ENCODE measurements around the gene CABLES1.
A peak's percentile ranks its signal among the peaks of the same experiment; 100 is the strongest.

The CABLES1 gene

GRCh38 chr18:23102493-23103261 is 32.6 kb upstream of the CABLES1 start:
- Histone ChIP-seq H4K12ac (ENCODE audit: low read depth, low read length) (no peak overlapping the region), H3K27ac (ENCODE audit: low read depth, low read length) (peak overlapping the region; percentile 26), H3K4me3 (ENCODE audit: low read depth, low read length) (no peak overlapping the region), H3K36me3 (ENCODE audit: control insufficient read depth in 1 of 2, insufficient read depth in 2 of 2, low read length in 2 of 2) (no peaks in the 10 kb centered on the region), H2BK120ac (ENCODE audit: insufficient read depth, low read length, poor library complexity) (peak overlapping the region; percentile 15), H4K8ac (ENCODE audit: low read depth, low read length) (no peak overlapping the region), H3K9me3 (ENCODE audit: insufficient read depth, low read depth, low read length) (no peaks in the 10 kb centered on the region), H4K91ac (ENCODE audit: low read depth, low read length) (peak overlapping the region; percentile 4), H3K4ac (ENCODE audit: low read depth, low read length) (no peak overlapping the region), H3K4me2 (ENCODE audit: low read length) (no peak overlapping the region), H2AK5ac (ENCODE audit: low read length) (no peak overlapping the region), H3K9ac (ENCODE audit: low read length) (no peak overlapping the region), H3K23ac (ENCODE audit: low read length) (no peak overlapping the region), H2BK5ac (ENCODE audit: low read depth, low read length, poor library complexity) (peak overlapping the region; percentile 33), H3K79me2 (ENCODE audit: control insufficient read depth, insufficient read depth, low read length, poor library complexity) (peaks cover 2% of the 10 kb centered on the region), H2BK12ac (ENCODE audit: low read length) (no peak overlapping the region), H3K4me1 (ENCODE audit: control insufficient read depth in 1 of 2, insufficient read depth in 2 of 2, low read length in 2 of 2) (peaks cover 15 to 18% of the 10 kb centered on the region in 2 experiments), H2AFZ (ENCODE audit: insufficient read depth, low read length, poor library complexity) (no peak overlapping the region), H3K18ac (ENCODE audit: low read length) (no peak overlapping the region), H3K27me3 (ENCODE audit: insufficient read depth, low read length) (no peaks in the 10 kb centered on the region), H3K14ac (ENCODE audit: low read length) (no peak overlapping the region), H3K79me1 (ENCODE audit: low read length) (peaks cover 16% of the 10 kb centered on the region)
- WGBS (ENCODE audit: extremely low coverage, insufficient coverage, insufficient read length): no CpG with 5 or more reads among the region's 11 CpGs
- DNase-seq: peak; percentile 84 to 88

GRCh38 chr18:23103449-23103848 is 31.8 kb upstream of the CABLES1 start:
- Histone ChIP-seq H3K79me1 (ENCODE audit: low read length) (peaks cover 18% of the 10 kb centered on the region), H3K27ac (ENCODE audit: low read depth, low read length) (no peak overlapping the region), H4K8ac (ENCODE audit: low read depth, low read length) (no peak overlapping the region), H3K18ac (ENCODE audit: low read length) (no peak overlapping the region), H2BK120ac (ENCODE audit: insufficient read depth, low read length, poor library complexity) (peak overlapping the region; percentile 26), H3K4me1 (ENCODE audit: control insufficient read depth in 1 of 2, insufficient read depth in 2 of 2, low read length in 2 of 2) (peaks cover 15 to 19% of the 10 kb centered on the region in 2 experiments), H3K9ac (ENCODE audit: low read length) (no peak overlapping the region), H3K36me3 (ENCODE audit: control insufficient read depth in 1 of 2, insufficient read depth in 2 of 2, low read length in 2 of 2) (no peaks in the 10 kb centered on the region), H2AFZ (ENCODE audit: insufficient read depth, low read length, poor library complexity) (peak overlapping the region; percentile 8), H2BK12ac (ENCODE audit: low read length) (peak overlapping the region; percentile 46), H3K4me3 (ENCODE audit: low read depth, low read length) (no peak overlapping the region), H3K4ac (ENCODE audit: low read depth, low read length) (no peak overlapping the region), H2BK5ac (ENCODE audit: low read depth, low read length, poor library complexity) (peak overlapping the region; percentile 4), H2AK5ac (ENCODE audit: low read length) (peak overlapping the region; percentile 2), H4K91ac (ENCODE audit: low read depth, low read length) (peak overlapping the region; percentile 94), H3K27me3 (ENCODE audit: insufficient read depth, low read length) (no peaks in the 10 kb centered on the region), H3K9me3 (ENCODE audit: insufficient read depth, low read depth, low read length) (no peaks in the 10 kb centered on the region), H3K23ac (ENCODE audit: low read length) (no peak overlapping the region), H3K14ac (ENCODE audit: low read length) (peak overlapping the region; percentile 4), H3K4me2 (ENCODE audit: low read length) (no peak overlapping the region), H3K79me2 (ENCODE audit: control insufficient read depth, insufficient read depth, low read length, poor library complexity) (peaks cover 2% of the 10 kb centered on the region), H4K12ac (ENCODE audit: low read depth, low read length) (no peak overlapping the region)
- peak in 1 of 2 donors; percentile 29 for DNase-seq
- WGBS (ENCODE audit: extremely low coverage, insufficient coverage, insufficient read length): no CpG with 5 or more reads among the region's 4 CpGs

DNA sequence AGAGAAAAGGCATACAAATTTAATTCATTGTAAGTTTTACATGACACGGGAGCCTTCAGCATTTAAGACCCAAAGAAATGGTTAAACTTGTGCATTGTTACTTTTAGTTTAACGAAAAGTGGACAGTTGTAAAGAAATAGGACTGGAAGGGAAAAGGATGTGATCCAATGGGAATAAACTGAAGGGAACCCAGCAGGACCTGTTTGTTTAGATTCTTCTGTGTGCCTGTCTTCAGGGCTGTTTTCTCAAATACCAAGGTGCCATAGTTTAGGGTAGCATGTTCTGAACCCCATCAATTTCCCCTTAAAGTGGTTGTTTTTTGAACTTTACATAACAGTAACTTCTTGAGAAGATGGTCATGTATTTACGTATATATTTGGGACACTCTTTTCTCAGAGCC is 30.3 kb upstream of the CABLES1 start:
- H2BK120ac ChIP-seq (ENCODE audit: insufficient read depth, low read length, poor library complexity): no peak overlapping the region
- H3K14ac ChIP-seq (ENCODE audit: low read length): no peak overlapping the region
- H3K4me1 ChIP-seq (ENCODE audit: control insufficient read depth in 1 of 2, insufficient read depth in 2 of 2, low read length in 2 of 2): peaks cover 15 to 19% of the 10 kb centered on the region in 2 experiments
- peak overlapping the region; percentile 2 for H3K4me2 ChIP-seq (ENCODE audit: low read length)
- WGBS (ENCODE audit: extremely low coverage, insufficient coverage, insufficient read length): no CpG with 5 or more reads among the region's 3 CpGs
- no peak overlapping the region for H3K18ac ChIP-seq (ENCODE audit: low read length)
- H2BK5ac ChIP-seq (ENCODE audit: low read depth, low read length, poor library complexity): peak overlapping the region; percentile 66
- H2AK5ac ChIP-seq (ENCODE audit: low read length): no peak overlapping the region
- no peaks in the 10 kb centered on the region for H3K36me3 ChIP-seq (ENCODE audit: control insufficient read depth in 1 of 2, insufficient read depth in 2 of 2, low read length in 2 of 2)
- no peak overlapping the region for H2BK12ac ChIP-seq (ENCODE audit: low read length)
- no peaks in the 10 kb centered on the region for H3K27me3 ChIP-seq (ENCODE audit: insufficient read depth, low read length)
- H3K4ac ChIP-seq (ENCODE audit: low read depth, low read length): no peak overlapping the region
- H3K79me1 ChIP-seq (ENCODE audit: low read length): peaks cover 18% of the 10 kb centered on the region
- H3K23ac ChIP-seq (ENCODE audit: low read length): no peak overlapping the region
- peaks cover 2% of the 10 kb centered on the region for H3K79me2 ChIP-seq (ENCODE audit: control insufficient read depth, insufficient read depth, low read length, poor library complexity)
- H4K91ac ChIP-seq (ENCODE audit: low read depth, low read length): peak overlapping the region; percentile 65
- no peaks in the 10 kb centered on the region for H3K9me3 ChIP-seq (ENCODE audit: insufficient read depth, low read depth, low read length)
- H3K4me3 ChIP-seq (ENCODE audit: low read depth, low read length): no peak overlapping the region
- DNase-seq: peak; percentile 69 to 90
- no peak overlapping the region for H4K12ac ChIP-seq (ENCODE audit: low read depth, low read length)
- H2AFZ ChIP-seq (ENCODE audit: insufficient read depth, low read length, poor library complexity): no peak overlapping the region
- peak overlapping the region; percentile 83 for H3K27ac ChIP-seq (ENCODE audit: low read depth, low read length)
- H4K8ac ChIP-seq (ENCODE audit: low read depth, low read length): no peak overlapping the region
- H3K9ac ChIP-seq (ENCODE audit: low read length): no peak overlapping the region

DNA sequence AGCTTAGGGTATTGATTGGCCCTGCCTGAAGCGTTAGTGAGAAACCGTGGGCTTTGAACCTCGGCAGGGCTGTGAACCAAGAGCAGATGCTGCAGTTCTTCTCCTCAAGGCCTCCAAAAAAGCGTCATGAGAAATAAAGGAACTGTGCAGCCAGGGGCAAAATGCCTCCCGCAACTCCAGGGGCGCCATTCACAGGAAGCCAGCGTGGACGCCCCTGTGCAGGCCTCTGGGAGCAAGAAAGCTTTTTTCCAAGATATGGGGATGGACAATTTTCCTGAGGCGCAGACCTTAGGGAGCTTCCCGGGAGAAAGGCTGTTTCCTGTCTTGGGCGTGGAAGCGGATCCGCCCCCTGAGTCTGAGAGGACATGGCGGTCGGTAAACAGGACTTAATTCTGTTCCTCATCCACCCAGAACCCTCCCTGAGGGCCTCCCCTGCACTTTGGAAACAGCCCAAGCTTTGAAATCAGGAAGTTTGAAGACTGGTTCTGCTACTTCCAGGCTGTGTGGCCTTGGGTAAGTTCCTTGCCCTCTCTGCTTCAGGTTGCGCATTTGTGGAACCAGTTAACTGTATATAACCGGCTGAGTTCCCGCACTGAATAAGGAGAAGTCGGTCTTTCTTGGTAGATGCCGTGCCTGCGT is 29.6 kb upstream of the CABLES1 start:
- peak overlapping the region; percentile 28 for H2BK12ac ChIP-seq (ENCODE audit: low read length)
- H4K8ac ChIP-seq (ENCODE audit: low read depth, low read length): peak overlapping the region; percentile 41
- H3K27me3 ChIP-seq (ENCODE audit: insufficient read depth, low read length): no peaks in the 10 kb centered on the region
- H4K91ac ChIP-seq (ENCODE audit: low read depth, low read length): peak overlapping the region; percentile 65
- peak overlapping the region; percentile 50 for H3K14ac ChIP-seq (ENCODE audit: low read length)
- WGBS (ENCODE audit: extremely low coverage, insufficient coverage, insufficient read length): no CpG with 5 or more reads among the region's 21 CpGs
- peak overlapping the region; percentile 83 for H3K27ac ChIP-seq (ENCODE audit: low read depth, low read length)
- peaks cover 15 to 19% of the 10 kb centered on the region in 2 experiments for H3K4me1 ChIP-seq (ENCODE audit: control insufficient read depth in 1 of 2, insufficient read depth in 2 of 2, low read length in 2 of 2)
- peak overlapping the region; percentile 83 for H2BK120ac ChIP-seq (ENCODE audit: insufficient read depth, low read length, poor library complexity)
- H3K23ac ChIP-seq (ENCODE audit: low read length): no peak overlapping the region
- H3K4ac ChIP-seq (ENCODE audit: low read depth, low read length): peak overlapping the region; percentile 4
- H2AK5ac ChIP-seq (ENCODE audit: low read length): peak overlapping the region; percentile 13
- H3K4me3 ChIP-seq (ENCODE audit: low read depth, low read length): no peak overlapping the region
- no peaks in the 10 kb centered on the region for H3K9me3 ChIP-seq (ENCODE audit: insufficient read depth, low read depth, low read length)
- no peak overlapping the region for H2AFZ ChIP-seq (ENCODE audit: insufficient read depth, low read length, poor library complexity)
- no peak overlapping the region for H3K9ac ChIP-seq (ENCODE audit: low read length)
- H2BK5ac ChIP-seq (ENCODE audit: low read depth, low read length, poor library complexity): peak overlapping the region; percentile 66
- H3K79me2 ChIP-seq (ENCODE audit: control insufficient read depth, insufficient read depth, low read length, poor library complexity): peaks cover 2% of the 10 kb centered on the region
- DNase-seq: peak; percentile 78 to 90
- H3K79me1 ChIP-seq (ENCODE audit: low read length): peaks cover 18% of the 10 kb centered on the region
- H3K4me2 ChIP-seq (ENCODE audit: low read length): peak overlapping the region; percentile 27
- no peaks in the 10 kb centered on the region for H3K36me3 ChIP-seq (ENCODE audit: control insufficient read depth in 1 of 2, insufficient read depth in 2 of 2, low read length in 2 of 2)
- peak overlapping the region; percentile 42 for H3K18ac ChIP-seq (ENCODE audit: low read length)
- H4K12ac ChIP-seq (ENCODE audit: low read depth, low read length): no peak overlapping the region
